ENCODE results near the gene KRTAP12-4.
"Not testable (repeated sequence)": the region's sequence is repeated elsewhere in the genome, so short reads cannot be mapped to it uniquely, and the experiment has no call there.

The KRTAP12-4 gene, protein sequence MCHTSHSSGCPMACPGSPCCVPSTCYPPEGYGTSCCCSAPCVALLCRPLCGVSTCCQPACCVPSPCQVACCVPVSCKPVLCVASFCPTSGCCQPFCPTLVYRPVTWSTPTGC

GRCh38 chr21:44654576-44655175 lies at the start of gene KRTAP12-4:
KRTAP12-4 (minus strand) TSS chr21:44654659; CDS start chr21:44654614, 45 bp downstream.
- no peak for DNase-seq (ENCODE audit: low spot score)

- DNase-seq (ENCODE audit: low spot score): no peak
Measured at GRCh38 chr21:44703731-44704635, 49.5 kb upstream of the KRTAP12-4 start.

DNA sequence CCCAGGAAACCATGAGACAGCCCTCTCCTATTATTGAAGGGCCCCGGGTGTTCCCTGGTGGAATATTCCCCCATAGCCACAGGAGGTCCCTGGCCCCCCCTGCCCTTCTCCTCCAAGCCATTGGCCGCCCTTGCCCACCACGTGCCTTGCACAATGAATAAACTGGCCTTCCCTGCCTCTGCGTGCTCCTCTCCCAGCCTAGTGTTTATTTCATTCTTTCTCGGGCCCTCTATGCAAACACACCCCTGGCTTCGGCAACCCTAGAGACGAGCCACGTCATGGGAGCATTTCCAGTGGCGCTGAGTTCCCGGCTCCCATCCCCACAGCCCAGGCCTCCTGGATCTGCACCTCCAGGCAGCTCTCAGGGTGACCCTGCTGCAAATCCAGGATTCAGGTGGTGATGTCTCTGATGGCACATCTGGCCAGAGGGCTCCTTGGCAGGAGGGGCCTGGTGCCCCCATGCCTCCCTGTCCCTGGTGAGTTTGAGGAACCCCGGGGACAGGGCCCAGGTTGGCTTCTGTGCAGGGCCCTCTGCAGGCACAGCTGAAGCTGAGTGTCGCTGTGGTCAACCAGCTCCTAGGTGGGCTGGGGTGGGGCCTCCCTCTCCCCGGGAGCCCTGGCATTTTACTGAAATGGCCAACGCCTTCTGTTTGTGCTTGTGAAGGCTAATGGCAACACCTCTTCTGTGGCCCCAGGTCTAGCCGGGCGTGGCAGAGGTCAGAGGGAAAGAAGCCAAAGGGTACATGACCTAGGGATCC lies 48.7 kb upstream of the KRTAP12-4 start:
- no peak for DNase-seq (ENCODE audit: low spot score)

DNA sequence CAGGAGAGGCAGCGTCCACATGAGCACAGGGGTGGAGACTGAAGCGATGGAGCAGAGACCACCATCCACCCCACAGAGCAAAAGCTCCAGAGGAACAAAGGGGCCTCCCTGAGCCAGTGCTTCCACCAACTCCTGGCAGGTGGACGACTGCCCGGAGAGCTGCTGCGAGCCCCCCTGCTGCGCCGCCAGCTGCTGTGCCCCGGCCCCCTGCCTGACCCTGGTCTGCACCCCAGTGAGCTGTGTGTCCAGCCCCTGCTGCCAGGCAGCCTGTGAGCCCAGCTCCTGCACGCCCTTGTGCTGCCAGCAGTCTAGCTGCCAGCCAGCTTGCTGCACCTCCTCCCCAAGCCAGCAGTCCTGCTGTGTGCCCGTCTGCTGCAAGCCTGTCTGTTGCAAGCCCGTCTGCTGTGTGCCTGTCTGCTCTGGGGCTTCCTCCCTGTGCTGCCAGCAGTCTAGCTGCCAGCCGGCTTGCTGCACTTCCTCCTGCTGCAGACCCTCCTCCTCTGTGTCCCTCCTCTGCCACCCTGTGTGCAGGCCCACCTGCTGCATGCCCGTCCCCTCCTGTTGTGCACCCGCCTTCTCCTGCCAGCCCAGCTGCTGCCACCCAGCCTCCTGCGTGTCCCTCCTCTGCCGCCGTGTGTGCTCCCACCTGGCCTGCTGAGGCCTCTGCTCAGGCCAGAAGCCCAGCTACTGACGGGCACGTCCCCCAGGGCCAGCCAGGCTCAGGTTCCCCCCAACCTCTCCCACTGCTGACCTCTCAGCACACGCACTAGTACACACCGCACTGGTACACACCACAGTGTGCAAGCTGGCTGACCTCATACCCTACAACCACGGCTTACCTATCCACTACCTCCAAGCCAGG lies 47.9 kb upstream of the KRTAP12-4 start:
- DNase-seq (ENCODE audit: low spot score): no peak

- no peak for DNase-seq (ENCODE audit: low spot score)
Measured at GRCh38 chr21:44701541-44701940, 47.1 kb upstream of the KRTAP12-4 start.

DNA sequence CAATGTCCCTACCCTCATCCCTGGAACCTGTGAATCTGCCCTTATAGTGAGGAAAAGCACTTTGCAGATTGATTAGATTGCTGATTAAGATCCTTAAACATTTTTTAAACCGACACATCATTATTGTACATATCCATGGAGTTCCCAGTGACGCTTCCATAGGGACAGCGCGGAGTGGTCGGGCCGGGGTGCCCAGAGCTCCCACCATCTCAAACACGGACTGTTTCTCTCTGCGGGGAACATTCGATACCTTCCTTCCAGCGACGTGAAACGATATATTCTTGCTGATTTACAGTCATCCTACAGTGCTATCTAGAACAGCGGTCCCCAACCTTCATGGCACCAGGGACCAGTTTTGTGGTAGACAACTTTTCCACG lies 46.6 kb upstream of the KRTAP12-4 start:
- DNase-seq (ENCODE audit: low spot score): no peak

GRCh38 chr21:44700101-44701022 lies 45.9 kb upstream of the KRTAP12-4 start:
- no peak for DNase-seq (ENCODE audit: low spot score)

- DNase-seq (ENCODE audit: low spot score): no peak
Measured at GRCh38 chr21:44699502-44700001, 45.1 kb upstream of the KRTAP12-4 start.

DNA sequence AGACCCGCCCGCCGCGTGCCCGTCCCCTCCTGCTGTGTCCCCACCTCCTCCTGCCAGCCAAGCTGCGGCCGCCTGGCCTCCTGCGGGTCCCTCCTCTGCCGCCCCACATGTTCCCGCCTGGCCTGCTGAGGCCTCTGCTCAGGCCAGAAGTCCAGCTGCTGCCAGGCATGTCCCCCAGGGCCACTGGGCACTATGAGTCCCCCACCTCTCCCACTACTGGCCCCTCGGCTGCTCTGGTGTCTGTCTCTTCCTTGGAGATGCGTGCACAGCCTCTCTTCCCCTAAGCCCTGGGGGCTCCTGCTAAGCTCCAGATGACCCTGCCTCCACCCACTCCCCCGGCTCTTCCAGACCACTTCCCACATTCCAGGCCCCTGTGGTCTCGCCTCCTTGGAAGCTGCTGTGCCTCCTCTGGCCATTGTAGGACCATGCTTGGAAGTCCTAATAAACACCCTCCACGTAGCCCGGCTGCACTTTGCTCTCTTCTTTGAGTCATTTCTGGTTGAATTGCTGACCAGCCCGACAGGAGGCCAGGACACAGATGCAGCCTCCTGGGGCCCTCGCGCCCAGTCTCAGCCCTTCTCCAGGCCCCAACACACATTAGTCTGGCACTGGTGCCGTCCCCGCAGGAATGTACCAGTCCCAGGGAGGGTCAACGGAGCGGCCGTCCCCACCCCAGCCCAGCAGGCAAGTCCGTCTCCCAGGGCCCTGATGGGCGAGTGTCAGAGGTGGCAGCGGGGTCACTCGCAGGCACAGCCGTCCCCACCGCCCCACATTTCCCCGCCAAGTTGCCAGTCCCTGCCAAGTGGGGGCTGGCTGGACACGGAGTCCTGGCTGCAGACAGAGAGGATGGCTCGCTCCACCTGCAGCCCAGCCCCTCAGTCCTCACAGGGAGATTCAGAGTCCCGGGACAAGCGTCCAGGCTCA lies 43.6 kb upstream of the KRTAP12-4 start:
- DNase-seq (ENCODE audit: low spot score): peak; percentile 63

GRCh38 chr21:44697172-44697810 lies 42.8 kb upstream of the KRTAP12-4 start, which contains the start of gene KRTAP10-12:
KRTAP10-12 (plus strand) TSS chr21:44697172; CDS start chr21:44697202, 30 bp downstream.
- not testable (repeated sequence) for DNase-seq (ENCODE audit: low spot score)

DNA sequence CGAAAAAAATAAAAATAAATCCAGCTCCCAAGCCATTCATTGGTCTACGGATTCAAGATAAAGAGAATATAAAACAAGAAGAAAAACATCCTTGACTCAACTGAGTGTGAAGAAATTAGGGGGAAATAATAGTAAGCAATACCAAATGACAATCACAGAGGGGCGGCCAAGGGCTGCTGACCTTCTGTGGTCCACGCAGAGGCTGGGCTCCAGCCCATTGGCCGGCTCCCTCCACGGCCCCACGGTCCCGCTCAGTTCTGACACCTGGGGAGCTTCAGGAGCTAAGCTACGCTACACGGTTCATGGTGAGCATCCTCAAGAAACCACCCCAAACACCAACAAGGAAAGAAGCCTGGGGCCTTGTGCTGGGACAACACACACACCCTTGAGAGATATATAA lies 42.1 kb upstream of the KRTAP12-4 start:
- DNase-seq (ENCODE audit: low spot score): no peak

GRCh38 chr21:44695641-44696040 lies 41.2 kb upstream of the KRTAP12-4 start:
- DNase-seq (ENCODE audit: low spot score): no peak

- no peak for DNase-seq (ENCODE audit: low spot score)
Measured at GRCh38 chr21:44695184-44695583, 40.7 kb upstream of the KRTAP12-4 start.

DNA sequence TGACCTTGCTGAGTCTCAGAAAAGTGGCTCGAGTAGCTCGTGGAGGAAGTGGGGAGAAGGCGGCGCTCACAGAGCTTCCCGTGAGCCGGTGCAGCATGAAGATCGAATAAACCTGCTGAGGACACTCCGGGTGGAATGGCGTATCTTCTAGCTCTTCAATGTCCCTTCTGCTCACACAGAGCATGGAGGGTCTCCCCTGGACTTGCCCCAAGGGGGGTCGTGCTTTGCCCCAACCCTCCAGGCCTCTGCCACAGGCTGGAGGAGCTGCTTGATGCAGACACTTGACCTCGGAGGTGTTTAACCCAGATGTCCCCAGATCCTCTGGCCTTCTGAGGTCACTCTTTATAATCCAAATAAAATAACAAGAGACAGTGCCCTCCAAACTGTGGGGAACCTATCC lies 40.3 kb upstream of the KRTAP12-4 start:
- no peak for DNase-seq (ENCODE audit: low spot score)

- DNase-seq (ENCODE audit: low spot score): no peak
Measured at GRCh38 chr21:44692798-44693512, 38.5 kb upstream of the KRTAP12-4 start.

GRCh38 chr21:44691686-44692085 lies 37.2 kb upstream of the KRTAP12-4 start:
- DNase-seq (ENCODE audit: low spot score): no peak

DNA sequence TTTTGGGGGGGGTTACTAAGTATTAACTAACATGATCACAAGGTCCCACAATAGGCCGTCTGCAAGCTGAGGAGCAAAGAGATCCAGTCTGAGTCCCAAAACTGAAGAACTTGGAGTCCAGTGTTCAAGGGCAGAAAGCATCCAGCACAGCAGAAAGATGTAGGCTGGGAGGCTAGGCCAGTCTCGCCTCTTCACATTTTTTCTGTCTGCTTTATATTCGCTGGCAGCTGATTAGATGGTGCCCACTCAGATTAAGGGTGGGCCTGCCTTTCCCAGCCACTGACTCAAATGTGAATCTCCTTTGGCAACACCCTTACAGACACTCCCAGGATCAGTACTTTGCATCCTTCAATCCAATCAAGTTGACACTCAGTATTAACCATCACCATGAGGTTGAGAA lies 35.3 kb upstream of the KRTAP12-4 start:
- not testable (repeated sequence) for DNase-seq (ENCODE audit: low spot score)

DNA sequence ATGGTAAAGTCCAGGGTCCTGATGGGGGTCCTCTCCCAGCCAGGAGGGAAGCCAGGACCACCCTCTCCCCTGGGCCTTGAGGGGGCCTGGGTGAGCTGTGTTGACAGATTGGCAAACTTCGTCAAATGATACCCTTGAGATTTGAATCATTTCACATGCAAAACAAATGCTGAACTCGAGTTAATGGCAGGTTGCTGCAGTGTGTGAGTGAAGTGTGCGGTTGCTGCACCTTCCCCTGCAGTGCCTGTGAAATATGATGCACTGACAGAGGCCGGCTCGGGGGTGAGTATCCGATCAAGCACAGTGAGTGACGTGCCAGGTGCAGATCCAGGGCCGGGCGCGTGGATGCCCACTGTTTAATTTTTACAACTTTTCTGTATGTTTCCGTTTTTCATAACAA lies 33.2 kb upstream of the KRTAP12-4 start:
- no peak for DNase-seq (ENCODE audit: low spot score)

All from HuH-7 (cell line).